ENCODE results near the gene SPDYE4. TPM values are rescaled to one million over a fixed set of nuclear protein-coding genes. Genes with fewer than 3 reads are reported as not detected.

SPDYE4 gene
- total and polyA plus RNA-seq, 8 donors, result not detected

DNA sequence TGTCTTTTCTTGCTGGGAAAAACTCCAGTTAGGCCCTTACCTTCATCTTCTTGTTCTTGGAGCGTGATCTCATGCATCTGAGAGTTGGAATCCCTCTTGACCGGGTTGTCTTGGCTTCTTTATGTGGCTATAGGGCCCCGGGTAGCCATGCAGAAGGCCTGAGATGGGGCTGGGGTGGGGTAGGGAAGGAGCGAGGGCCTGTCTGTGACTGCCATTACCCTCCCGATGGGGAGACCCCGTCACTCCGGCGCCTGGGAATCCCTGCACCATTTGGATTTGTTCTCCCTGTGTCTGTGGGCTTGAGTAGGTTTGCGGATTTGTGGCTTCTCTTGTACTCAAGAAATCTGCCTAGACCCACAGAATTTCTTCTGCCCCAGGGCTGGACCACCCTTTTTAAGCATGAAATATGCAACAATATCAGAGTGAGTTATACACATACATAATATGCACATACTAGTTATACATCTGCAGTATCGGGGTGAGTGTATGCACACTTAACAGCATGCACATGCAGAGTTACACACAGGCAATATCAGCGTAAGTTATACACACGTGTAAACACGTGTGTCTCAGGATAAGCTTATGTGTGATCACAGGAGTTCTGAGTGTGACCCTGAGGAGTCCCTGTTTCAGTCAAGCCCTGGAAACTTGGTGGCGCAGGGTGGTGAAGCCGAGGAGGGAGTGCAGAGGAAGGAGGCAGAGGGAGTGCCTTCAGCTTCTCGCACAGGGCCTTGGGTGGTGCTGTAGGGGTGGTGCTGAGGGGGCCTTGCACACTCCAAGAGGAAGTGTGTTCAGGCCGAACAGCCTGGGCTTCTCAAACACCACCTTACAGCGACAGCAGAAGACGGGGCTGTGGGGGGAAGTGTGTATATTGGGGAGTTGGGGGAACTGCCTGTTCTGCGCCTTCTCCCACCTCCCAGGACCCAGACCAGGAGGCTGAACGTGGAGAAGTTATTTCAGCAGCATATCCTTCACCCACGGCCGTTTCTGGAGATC, 32.2 kb downstream of the SPDYE4 start:
- no peak for TF ChIP-seq EP300 (IDR thresholded peaks at IDR 0.05)
- TF ChIP-seq POLR2A (IDR thresholded peaks at IDR 0.05), result no peak
- TF ChIP-seq, protein P1, sequence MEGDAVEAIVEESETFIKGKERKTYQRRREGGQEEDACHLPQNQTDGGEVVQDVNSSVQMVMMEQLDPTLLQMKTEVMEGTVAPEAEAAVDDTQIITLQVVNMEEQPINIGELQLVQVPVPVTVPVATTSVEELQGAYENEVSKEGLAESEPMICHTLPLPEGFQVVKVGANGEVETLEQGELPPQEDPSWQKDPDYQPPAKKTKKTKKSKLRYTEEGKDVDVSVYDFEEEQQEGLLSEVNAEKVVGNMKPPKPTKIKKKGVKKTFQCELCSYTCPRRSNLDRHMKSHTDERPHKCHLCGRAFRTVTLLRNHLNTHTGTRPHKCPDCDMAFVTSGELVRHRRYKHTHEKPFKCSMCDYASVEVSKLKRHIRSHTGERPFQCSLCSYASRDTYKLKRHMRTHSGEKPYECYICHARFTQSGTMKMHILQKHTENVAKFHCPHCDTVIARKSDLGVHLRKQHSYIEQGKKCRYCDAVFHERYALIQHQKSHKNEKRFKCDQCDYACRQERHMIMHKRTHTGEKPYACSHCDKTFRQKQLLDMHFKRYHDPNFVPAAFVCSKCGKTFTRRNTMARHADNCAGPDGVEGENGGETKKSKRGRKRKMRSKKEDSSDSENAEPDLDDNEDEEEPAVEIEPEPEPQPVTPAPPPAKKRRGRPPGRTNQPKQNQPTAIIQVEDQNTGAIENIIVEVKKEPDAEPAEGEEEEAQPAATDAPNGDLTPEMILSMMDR (IDR thresholded peaks at IDR 0.05), result no peak
- TF ChIP-seq POLR2AphosphoS5 (IDR thresholded peaks at IDR 0.05), result no peak
- WGBS, 5 donors, result 70 to 84% (median 75%) methylated on average over 20 to 23 of the region's 23 CpGs
- no peaks in the 10 kb centered on the region for H3K9me3 ChIP-seq
- no peak overlapping the region for H3K27ac ChIP-seq
- H3K4me3 ChIP-seq, result no peak overlapping the region
- no peaks in the 10 kb centered on the region for H3K36me3 ChIP-seq
- no peak for DNase-seq
- intact Hi-C loops (cut with DNase I; ENCODE audit: low total_unique reads), result no loop called here
- H3K4me1 ChIP-seq, result no peaks in the 10 kb centered on the region
- peaks cover 0 to 9% (median 3%) of the 10 kb centered on the region in 3 donors for H3K27me3 ChIP-seq

GRCh38 chr17:8724451-8724850, 33.9 kb downstream of the SPDYE4 start:
- H3K4me3 ChIP-seq, result no peak overlapping the region
- H3K9me3 ChIP-seq, result no peaks in the 10 kb centered on the region
- DNase-seq, result peak in 1 of 2 donors; percentile 32
- H3K27ac ChIP-seq, result no peak overlapping the region
- H3K36me3 ChIP-seq, result no peaks in the 10 kb centered on the region
- H3K4me1 ChIP-seq, result no peaks in the 10 kb centered on the region
- H3K27me3 ChIP-seq, result peaks cover 0 to 9% (median 3%) of the 10 kb centered on the region in 3 donors
- intact Hi-C loops (cut with DNase I; ENCODE audit: low total_unique reads), result no loop called here
- TF ChIP-seq EP300 (IDR thresholded peaks at IDR 0.05) (no peak), POLR2A (IDR thresholded peaks at IDR 0.05) (no peak)
- WGBS, 5 donors, result 84 to 95% (median 91%) methylated on average over 6 to 7 of the region's 7 CpGs

- H3K36me3 ChIP-seq, result no peaks in the 10 kb centered on the region
- H3K4me3 ChIP-seq, result no peak overlapping the region
- no peaks in the 10 kb centered on the region for H3K4me1 ChIP-seq
- 82 to 91% (median 87%) methylated on average over 9 of the region's 9 CpGs for WGBS, 5 donors
- DNase-seq, result no peak
- no peaks in the 10 kb centered on the region for H3K27me3 ChIP-seq
- TF ChIP-seq POLR2AphosphoS5 (IDR thresholded peaks at IDR 0.05), result no peak
- no peak for TF ChIP-seq POLR2A (IDR thresholded peaks at IDR 0.05)
- TF ChIP-seq, protein P1 (IDR thresholded peaks at IDR 0.05), result no peak
- no peak for TF ChIP-seq EP300 (IDR thresholded peaks at IDR 0.05)
- H3K27ac ChIP-seq, result no peak overlapping the region
- intact Hi-C loops (cut with DNase I; ENCODE audit: low total_unique reads), result no loop called here
- H3K9me3 ChIP-seq, result no peaks in the 10 kb centered on the region
These were observed 37.8 kb downstream of the SPDYE4 start for GRCh38 chr17:8720596-8720995.

DNA sequence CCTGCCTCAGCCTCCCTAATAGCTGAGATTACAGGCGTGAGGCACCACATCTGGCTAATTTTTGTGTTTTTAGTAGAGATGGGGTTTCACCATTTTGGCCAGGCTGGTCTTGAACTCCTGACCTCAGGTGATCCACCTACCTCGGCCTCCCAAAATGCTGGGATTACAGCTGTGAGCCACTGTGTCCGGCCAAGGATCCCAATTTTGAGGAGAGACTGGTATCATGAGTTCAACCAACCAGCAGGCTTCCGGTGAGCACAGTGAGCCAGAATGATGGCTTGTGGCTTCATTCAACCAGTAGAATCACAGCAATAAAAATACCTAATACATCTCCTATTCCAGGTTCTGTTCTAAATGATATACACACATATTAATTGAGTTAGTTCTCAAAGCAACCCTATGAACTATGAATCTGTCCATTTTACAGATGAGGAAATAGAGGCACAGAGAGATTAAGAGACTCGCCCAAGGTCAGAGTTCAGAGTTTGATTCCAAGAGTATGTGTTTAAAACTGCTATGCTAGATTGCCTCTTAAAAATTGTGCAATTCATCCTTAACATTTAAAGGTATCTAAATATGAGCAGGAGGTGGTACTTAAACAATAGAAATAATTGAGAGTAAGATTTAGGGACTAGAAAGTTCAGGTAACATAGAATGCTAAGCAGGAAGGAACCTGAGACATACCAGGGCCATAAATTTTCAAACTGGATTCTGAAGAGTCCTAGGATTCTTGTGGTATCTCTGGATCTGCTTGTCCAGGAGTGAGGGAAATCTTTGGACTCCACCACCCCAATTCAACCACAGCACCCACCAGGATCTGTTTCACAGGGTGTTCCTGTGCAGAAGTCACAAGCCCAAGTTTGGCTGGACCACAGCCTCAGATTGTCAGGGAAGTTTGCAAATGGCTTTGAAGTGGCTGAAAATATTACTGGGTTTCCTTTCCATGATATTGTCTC, 38.8 kb downstream of the SPDYE4 start:
- no peaks in the 10 kb centered on the region for H3K27me3 ChIP-seq
- no peak for TF ChIP-seq EP300 (IDR thresholded peaks at IDR 0.05)
- no peak for TF ChIP-seq POLR2A (IDR thresholded peaks at IDR 0.05)
- TF ChIP-seq, protein P1 (IDR thresholded peaks at IDR 0.05), result no peak
- no peak for TF ChIP-seq POLR2AphosphoS5 (IDR thresholded peaks at IDR 0.05)
- H3K36me3 ChIP-seq, result no peaks in the 10 kb centered on the region
- H3K27ac ChIP-seq, result no peak overlapping the region
- no peaks in the 10 kb centered on the region for H3K4me1 ChIP-seq
- intact Hi-C loops (cut with DNase I; ENCODE audit: low total_unique reads), result no loop called here
- no peaks in the 10 kb centered on the region for H3K9me3 ChIP-seq
- H3K4me3 ChIP-seq, result no peak overlapping the region
- no peak for DNase-seq
- WGBS, 5 donors, result 85 to 90% (median 86%) methylated on average over 5 of the region's 5 CpGs
